NCI-H2107 treated with DMSO at 0.1 percent for 48 hours (cell line): ENCODE data around the gene CAMKK1.
"Not testable (repeated sequence)": the region's sequence is repeated elsewhere in the genome, so short reads cannot be mapped to it uniquely, and the experiment has no call there.

ENCODE experiments used
- DNase-seq: peaks from one replicate; lab custom pipeline; 2025; ENCODE audit not compliant: unreplicated experiment; lab: John Stamatoyannopoulos, UW

CAMKK1 gene

DNA sequence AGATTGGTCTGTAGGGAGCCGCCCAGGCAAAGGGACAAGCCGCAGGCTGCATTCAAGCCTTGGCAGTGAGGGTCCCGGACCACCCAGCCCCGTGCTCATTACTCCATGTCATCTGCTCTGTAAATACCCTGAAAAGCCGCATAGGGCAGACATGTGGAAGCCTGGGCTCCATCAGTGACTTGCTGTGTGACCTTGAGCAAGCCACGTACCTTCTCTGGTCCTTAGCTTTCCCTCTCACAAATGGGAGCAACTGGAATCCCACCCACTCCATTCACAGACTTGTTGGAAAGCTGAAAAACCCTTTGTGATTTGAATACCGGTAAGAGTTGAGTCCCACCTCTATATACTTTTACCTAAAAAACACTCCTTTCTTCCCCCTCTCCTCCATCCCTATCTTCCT is 11.9 kb downstream of the CAMKK1 start:
- DNase-seq = no peak

DNA sequence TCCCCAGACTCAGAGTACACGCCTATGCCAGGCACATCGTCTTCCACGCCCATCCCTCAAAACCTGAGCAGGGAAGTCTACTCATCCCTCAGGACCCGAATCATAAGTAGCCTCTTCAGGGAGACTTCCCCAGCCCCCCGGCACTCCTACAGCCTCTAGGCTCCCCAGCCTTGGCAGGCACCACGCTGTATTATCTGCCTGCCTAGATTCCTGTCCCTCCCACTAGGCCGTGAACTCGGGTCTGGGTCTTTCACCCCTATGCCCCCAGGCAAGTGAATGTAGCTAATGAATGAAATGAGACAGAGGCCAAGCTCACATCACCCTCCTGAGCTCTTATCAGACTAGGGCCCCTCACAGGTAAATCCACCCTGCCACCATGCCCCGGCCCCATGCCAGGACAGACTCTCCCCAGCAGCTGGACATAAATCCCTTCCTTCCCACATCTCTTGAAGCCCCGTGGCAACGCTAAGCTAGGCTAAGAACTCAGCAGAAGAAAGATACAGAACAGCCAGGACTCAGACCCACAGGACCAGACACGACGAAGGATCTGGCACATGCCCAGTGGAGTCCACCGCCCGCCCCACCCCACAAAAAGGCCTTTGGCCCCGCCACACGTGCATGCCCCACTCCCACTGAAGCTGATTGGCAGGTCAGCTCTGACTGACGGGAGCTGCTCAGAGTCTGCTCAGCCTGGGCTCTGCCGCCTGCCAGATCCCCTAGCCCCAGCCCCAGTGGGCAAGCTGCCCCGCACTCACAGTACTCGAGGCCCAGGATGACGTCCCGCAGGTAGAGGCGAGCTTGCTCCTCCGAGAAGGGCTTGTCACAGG is 13.0 kb downstream of the CAMKK1 start:
- DNase-seq = no peak

DNA sequence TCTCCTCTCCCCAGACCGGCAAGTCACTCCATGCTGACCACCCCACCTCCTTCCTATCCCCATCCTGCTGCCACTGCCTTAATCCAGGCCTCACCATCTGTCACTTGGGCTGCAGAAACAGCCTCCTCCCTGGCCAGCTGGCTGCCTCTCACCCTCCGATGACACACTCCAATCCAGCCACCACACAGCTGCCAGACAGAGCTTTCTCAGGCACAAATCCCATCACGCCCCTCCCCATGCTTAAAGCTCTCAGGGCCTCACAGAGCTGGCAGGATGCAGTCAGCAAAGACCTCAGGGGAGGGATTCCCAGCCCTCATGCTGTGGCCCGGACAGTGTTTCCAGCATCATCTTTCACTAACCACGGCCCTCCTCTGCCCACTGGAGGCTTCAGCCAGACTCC is 13.7 kb downstream of the CAMKK1 start:
- peak; percentile 58 for DNase-seq

DNA sequence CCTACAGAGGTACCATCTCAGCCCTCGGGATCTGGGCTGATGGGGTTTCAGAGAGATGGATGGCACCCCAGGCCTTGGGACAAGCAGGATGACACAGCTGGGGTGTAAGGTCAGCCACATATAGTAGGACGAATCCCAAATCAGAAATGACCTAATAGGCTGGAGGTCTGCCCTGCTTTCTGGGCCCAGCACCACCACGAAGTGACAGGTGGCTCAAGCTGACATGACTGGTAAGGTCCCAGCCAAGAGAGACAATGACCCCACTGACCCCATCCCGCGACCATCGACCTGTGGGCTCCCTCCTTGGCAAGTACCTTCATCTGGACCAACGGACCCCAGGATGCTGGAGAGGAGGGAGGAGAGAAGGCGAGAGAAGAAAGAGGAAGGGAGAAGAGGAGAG is 15.6 kb downstream of the CAMKK1 start:
- DNase-seq = no peak

DNA sequence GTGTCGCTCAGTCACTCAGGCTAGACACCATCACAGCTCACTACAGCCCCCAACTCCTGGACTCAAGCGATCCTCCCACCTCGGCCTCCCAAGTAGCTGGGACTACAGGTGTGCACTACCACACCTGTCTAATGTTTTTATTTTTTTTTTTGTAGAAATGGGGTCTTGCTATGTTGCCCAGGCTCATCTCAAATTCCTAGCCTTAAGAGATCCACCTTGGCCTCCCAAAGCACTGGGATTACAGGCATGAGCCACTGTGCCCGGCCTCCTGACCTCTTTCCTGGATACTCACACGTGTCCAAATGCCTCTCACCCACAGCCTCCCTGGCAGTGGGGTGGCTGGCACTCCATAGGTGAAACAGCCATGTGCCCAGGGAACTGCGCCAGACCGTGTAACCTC is 17.5 kb downstream of the CAMKK1 start:
- no peak for DNase-seq

DNA sequence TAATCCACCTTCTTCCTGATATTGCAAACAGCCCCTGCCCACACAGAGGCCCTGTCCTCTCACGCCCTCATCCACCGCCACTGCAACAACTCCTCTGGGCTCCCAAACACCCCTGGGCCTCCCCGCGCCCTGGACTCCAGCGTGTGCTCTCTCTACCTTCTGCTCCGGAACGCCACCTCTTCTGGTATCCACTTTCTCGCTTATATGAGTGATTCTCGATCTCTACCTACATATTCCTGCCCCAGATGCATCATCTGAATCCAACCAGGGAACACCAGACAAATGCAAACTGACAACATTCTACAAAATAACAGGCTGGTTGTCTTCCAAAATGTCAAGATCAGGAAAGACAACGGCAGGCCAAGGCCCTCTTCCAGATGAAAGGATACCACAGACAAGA is 19.0 kb downstream of the CAMKK1 start:
- no peak for DNase-seq

DNA sequence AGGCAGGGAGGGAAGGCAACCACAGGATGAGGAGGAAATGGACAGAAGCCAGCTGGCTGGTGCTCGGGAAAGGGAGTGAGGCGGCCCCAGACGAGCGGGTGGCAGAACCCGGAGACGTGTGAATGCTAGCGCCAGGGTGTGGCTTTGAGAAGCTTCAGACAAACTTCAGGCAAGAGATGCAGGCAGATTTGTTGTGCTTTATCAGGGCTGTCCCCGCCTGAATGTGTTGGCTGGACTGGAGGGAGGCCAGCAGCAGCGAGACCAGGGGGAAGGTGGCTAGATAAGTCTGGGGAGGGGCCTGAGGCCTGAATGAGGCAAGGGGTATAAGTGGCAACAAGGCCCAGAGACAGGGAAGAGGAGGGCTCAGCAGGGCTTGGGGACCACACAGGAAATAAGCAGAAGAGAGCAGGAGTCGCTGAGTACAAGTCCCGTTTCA is 22.0 kb downstream of the CAMKK1 start:
- DNase-seq = no peak

DNA sequence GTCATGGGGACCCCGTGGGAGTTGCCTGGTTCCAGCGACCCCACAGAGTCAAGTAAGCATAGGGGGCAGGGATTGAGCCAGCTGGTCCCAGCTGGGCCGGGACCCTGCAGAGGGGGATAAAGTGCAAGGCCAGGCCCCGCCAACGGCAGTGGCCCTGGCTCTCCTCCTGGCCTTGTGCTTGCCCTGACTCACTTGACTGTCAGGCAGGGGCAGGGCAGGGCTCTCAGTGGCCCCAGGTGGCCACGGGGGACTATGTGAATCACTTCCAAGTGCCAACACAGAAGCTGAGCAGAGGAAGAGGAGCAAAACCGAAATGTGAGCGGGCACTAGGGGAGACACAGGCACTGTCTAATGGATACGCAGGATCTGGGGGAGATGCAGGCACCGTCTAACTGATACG is 25.2 kb downstream of the CAMKK1 start:
- no peak for DNase-seq

DNA sequence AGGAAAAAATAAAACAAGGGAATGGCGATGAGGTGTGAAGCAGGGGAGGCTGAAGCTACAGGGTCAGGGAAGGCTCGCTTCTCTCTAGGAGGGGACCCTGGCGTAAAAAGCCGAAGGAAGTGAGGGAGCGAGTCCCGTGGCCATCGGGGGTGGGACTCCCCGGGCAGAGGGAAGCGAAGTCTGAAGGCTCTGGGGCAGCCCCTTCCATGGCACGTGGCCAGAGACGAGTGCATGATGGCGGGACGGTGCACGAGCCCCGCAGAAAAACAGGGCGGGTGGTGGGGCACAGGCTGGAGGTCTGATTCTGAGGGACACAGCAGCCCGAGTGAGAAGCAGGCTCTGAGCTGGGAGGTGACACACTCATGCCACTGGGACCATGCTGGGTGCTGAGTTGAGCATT is 25.7 kb downstream of the CAMKK1 start:
- no peak for DNase-seq

DNA sequence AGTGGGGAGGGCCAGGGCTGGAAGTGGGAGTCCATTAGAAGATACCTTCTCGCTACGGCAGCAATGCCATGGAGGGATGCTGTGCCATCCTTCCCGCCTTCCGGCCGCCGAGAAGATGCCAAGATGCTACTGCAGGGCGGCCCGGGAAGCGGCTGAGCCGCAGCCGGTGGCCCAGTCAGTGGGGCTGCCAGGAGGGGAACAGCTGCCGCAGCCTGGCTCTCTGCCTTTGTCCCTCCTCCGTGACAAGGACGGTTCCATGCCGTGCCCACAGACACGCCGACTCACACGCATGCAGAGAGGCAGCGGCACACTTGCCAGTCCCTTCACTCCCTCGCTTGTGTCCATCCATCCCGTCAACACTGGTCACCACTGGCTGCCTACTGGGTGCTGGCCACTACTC is 26.6 kb downstream of the CAMKK1 start:
- DNase-seq = no peak

DNA sequence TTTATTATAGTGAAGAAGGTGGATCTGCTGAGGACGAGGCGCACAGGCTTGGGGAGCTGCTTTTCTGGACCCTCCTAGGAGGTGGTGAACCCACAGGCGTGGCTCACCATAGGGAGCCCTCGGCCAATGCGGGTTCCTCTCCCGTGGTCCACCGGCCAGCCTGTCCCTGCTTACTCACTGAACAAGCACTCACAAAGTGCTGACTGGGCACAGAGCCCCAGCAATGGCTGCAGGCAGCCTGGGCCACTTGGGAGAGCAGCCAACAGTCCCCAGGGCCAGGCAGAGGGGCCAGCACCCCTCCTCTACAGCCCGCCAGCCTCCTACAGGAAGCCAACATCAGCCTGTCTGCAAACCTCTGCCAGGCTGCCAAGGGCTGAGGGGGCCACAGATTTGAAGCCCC is 27.7 kb downstream of the CAMKK1 start:
- no peak for DNase-seq

DNA sequence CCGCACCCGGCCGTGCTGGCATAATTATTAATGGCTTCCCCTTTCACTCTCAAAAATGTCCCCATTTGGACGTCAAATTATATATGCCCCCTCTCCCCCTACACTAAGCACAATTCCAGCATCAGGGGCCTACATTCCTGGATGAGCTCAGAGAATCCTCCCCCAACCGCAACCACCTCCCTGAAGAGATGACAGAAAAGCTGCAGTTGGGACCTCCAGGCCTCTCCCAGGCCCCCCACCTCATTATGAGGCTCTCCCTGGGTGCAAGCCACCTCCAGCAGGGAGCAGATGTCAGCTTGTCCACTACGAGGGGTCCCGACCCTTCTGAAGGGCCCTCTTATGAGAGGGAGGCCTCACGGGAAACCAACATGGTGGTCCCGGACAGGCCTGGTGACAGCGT is 28.3 kb downstream of the CAMKK1 start:
- DNase-seq = no peak

DNA sequence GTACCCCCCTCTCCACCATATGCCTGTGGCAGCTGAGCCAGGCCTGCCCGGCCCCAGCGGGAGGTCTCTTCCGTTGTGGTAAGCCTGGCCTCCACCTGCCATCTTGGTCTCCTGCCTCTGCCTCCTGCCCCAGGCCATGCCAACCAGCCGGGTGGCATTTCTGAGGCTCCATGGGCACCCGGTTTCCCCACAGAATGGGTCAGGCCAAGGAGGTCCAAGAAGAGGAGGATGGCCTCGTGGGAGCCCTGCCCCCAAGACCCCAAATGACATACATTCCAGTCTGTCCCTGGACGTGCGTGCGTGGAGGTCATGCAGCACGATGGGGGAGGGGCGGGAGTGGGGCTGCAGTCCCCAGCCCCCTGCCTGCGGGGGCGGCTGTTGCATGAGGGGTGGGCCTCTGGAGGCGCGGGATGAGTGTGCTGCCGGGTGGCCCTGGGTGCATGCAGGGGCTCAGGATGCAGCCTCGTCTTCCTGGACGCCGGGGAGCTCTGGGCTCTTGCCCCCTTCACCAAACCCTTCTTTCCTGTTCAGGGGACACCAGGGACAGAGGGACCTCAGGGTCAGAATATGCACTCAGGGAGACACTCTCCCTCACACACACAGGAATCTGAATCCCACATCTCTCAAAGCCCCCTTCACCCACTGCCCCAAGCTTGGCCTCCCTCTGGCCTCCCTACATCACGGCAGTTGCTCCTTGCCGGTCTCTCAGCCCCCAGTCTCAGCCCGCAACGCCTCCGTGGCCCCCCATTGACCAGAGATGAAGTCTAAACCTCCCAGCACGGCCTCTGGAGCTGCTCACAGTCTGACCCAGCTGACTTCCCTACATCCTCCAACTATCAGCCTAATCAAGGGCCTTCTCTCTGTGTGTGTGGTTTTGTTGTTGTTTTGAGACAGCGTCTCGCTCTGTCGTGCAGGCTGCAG is 30.8 kb downstream of the CAMKK1 start:
- no peak for DNase-seq

DNA sequence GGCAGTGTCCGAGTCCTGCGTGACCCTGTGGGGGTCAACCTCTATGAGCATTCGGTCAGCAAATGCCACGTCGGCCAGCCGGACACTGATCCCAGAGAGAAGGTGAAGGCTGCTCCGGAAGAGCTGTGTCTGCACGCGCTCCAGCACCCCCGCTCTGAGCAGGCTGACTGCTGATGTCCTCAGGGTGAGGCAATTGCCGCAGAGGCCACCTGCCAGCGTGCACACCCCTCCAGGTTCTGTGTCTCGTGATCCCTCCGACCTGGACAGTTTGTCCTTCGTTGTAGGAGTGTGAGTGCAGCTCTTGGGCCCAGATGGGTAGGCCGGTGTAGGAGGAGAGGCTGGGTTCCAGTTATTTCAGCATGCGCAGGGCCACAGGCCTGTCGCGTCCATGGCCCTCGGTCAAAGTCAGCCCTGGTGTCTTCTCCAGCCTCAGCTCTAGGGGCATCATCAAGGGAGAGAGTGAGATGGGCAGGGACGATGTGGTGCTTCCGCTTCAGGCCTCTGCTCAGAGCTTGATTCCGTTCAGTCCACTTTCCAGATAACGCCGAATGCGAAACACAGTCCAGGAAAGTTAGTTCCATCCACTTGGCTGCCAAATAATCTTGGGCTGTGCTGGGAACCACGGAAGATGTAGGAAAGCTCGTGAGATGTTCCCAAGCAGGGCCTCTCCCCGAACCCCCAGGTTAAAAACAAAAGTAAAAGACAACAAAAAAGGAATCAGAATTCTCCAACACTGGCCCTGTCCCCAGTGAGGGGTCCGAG is 31.7 kb downstream of the CAMKK1 start:
- no peak for DNase-seq

DNA sequence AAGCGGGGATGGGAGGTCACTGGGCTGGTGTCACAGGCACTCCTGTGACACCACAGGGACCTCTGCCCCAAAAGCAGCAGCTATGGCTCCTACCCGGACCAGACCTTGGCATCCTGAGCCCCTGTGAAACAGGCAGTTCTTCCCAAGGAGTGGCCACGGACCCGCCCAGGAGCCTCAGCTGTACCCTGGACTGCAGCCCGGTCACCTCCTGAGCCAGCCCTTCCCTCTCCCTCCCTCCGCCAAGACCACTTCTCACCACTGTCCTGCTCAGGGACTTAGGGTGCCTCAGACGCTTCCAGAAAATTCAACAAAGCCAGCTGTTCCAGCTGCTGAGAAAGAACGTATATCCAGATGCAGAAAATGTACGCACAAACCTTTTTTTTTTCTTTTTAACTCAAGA is 32.9 kb downstream of the CAMKK1 start:
- DNase-seq = no peak

DNA sequence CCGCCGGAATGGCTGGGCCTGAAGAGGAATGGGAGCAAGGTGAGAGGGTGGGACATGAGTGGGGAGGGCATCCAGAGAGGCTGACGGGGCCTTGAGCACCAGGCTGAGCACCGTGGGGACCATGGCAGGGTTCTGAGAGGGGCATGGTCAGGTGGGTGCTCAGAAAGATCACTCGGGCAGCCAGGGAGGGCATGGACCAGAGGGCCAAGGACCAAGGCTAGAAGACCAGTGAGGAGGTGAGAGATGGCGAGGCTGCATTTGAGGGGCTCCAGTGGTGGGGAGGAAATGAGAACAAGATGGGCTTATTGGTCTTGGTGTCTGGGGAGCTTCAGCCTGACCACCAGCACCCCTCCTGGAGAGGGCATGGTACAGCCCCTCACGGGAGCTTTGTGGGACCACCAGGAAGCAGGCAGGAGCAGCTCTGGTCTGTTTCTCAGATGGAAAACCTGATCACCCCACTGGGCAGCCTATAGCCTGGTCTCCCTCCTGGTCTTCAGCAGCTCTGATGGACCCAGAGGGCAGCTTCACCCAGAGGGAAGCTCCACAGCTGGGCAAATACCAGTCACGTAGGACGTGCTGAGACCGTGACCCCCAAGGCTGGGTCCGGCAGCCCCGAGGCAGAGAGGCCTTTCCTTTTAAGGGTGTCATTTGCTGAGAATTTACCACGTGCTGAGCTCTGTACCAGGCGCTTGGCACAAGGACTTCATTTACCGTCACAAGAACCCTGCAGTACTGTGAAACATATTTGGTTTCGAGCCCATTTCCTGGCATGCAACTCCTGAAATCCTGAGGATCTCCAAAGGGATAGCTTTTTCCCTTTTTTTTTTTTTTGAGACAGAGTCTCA is 35.4 kb downstream of the CAMKK1 start:
- no peak for DNase-seq

DNA sequence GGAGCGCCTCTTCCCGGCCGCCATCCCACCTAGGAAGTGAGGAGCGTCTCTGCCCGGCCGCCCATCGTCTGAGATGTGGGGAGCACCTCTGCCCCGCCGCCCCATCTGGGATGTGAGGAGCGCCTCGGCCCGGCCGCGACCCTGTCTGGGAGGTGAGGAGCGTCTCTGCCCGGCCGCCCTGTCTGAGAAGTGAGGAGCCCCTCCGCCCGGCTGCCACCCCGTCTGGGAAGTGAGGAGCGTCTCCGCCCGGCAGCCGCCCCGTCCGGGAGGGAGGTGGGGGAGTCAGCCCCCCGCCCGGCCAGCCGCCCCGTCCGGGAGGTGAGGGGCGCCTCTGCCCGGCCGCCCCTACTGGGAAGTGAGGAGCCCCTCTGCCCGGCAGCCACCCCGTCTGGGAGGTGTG is 38.6 kb downstream of the CAMKK1 start:
- not testable (repeated sequence) for DNase-seq

DNA sequence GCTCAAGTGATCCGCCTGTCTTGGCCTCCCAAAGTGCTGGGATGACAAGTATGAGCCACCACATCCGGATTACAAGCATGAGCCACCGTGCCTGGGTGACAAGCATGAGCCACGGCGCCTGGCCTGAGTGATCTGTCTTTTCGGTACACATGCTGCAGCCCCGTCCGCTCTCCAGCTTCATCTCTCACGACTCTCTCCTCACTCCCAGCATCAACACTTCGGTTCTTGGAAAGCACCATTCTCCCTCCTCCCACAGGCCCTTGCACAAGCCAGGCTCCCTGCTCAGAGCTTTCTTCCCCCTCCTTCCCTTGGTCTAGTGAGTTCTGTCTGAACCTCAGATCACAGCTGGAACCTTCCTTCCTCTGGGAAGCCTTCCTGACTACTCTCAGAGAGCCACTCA is 40.3 kb downstream of the CAMKK1 start:
- DNase-seq = no peak

DNA sequence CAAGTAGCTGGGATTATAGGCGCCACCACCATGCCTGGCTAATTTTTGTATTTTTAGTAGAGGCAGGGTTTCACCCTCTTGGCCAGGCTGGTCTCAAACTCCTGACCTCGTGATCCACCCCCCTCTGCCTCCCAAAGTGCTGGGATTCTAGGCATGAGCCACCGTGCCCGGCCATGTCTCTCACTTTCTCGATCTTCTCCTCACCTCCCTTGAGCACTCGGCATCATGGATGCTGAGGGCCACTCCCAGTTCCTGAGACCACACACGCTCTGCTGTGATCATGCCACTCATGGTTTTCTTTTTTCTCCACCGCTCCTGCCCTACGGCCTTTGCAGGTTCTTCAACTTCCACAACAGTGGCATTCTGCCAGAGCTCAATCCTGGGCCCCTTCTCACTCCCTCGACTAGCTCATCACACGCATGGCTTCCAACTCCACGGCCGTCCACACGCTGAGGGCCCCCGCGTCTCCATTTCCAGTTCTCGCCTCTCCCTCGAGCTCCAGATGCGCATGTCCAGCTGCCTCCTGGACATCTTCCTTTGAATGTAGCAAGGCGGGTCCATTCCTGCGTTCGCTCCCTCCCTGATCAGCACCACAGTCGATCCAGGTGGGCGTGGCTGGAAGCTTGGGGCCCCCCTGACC is 41.3 kb downstream of the CAMKK1 start:
- no peak for DNase-seq

DNA sequence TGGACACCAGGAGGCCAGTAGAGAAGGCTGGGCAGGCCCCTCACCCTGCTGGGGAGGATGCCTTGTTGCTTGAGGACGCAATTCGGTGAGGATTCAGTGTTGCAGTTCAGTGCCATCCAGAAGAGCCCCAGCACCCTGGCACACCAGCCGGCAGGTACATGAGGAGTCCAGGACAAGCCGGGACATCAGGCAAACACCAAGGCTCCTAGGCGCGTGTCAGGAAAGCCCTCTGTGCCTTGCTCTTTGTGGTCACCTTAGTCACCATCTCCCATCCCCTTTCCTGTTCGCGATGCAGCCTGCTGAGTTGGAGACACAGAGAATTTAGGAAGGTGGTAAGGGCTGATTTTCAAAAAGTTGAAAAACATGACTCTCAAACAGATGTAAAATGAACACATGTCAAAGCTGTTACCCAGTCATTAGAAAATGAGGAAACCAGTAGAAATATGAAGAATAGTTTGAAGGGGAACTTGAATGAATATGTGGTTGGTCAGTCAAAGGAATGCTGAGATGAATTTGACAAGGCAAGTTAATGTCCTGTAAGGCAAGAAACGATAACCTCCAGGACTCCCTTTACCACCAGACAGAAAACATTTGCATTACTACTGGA is 44.5 kb downstream of the CAMKK1 start:
- no peak for DNase-seq
